Smooth muscle cell (in vitro differentiated cells): ENCODE measurements around the gene SCYL3. TPM values are rescaled to one million over a fixed set of nuclear protein-coding genes. Genes with fewer than 3 reads are reported as not detected.

Experiments
- DNase-seq: peaks from one replicate; lab custom pipeline; 2025; ENCODE audit not compliant: unreplicated experiment; lab: John Stamatoyannopoulos, UW
- H2AFZ ChIP-seq: fragments of 200-600 bp; sonication (generic); 2 replicates; pipeline ENCODE4 v1.6.0; 2016; ENCODE audit warnings: antibody characterized with exemption, low read depth, mild to moderate bottlenecking
- H3F3A ChIP-seq: fragments of 200-600 bp; sonication (generic); 2 replicates; pipeline ENCODE4 v1.6.0; 2017; ENCODE audit warnings: antibody characterized with exemption, low read depth
- H3K27ac ChIP-seq: fragments of 200-600 bp; sonication (generic); 2 replicates; pipeline ENCODE4 v1.5.1; 2016; ENCODE audit warnings: low read depth, mild to moderate bottlenecking
- H3K27me3 ChIP-seq: fragments of 200-600 bp; sonication (generic); 2 replicates; pipeline ENCODE4 v1.6.1; 2016; ENCODE audit warnings: low read depth, mild to moderate bottlenecking
- H3K36me3 ChIP-seq: fragments of 200-600 bp; sonication (generic); 2 replicates; pipeline ENCODE4 v1.5.1; 2016; ENCODE audit warnings: low read depth
- H3K4me1 ChIP-seq: fragments of 200-600 bp; sonication (generic); 2 replicates; pipeline ENCODE4 v1.5.1; 2016; ENCODE audit warnings: low read depth
- H3K4me2 ChIP-seq: fragments of 200-600 bp; sonication (generic); 2 replicates; pipeline ENCODE4 v1.6.0; 2016; ENCODE audit warnings: mild to moderate bottlenecking
- H3K4me3 ChIP-seq: fragments of 200-600 bp; sonication (generic); 2 replicates; pipeline ENCODE4 v1.5.1; 2016; ENCODE audit warnings: mild to moderate bottlenecking
- H3K79me2 ChIP-seq: fragments of 200-600 bp; sonication (generic); 2 replicates; pipeline ENCODE4 v1.6.0; 2016; ENCODE audit warnings: low read depth, mild to moderate bottlenecking
- H3K9ac ChIP-seq: fragments of 200-600 bp; sonication (generic); 2 replicates; pipeline ENCODE4 v1.6.0; 2016; ENCODE audit warnings: low read depth
- H3K9me3 ChIP-seq: fragments of 200-600 bp; sonication (generic); replicated peaks from 2 replicates; pipeline ENCODE4 v1.5.1; 2016; ENCODE audit warnings: low read depth
- H4K20me1 ChIP-seq: fragments of 200-600 bp; sonication (generic); 2 replicates; pipeline ENCODE4 v1.6.0; 2016; ENCODE audit warnings: low read depth
- CTCF ChIP-seq: fragments of 200-600 bp; sonication (generic); IDR thresholded peaks from 2 replicates; pipeline ENCODE4 v1.5.1; 2017; ENCODE audit warnings: borderline replicate concordance, mild to moderate bottlenecking, antibody characterized with exemption; ENCODE audit not compliant: insufficient read depth, poor library complexity, severe bottlenecking
- WGBS: methylation state at CpG from one replicate; pipeline ENCODE4 v1.1.7; 2016; ENCODE audit warnings: low lambda C conversion rate; 5-methylcytosine and 5-hydroxymethylcytosine counted together
- polyA plus RNA-seq: library from polyadenylated mRNA; unstranded; fragments of >200 nt; fragmentation: Nextera tagmentation; extraction: Ambion mirVana; gene quantifications from 2 replicates; pipeline ENCODE4 v1.2.1, GENCODE V29; 2016
- total RNA-seq: library from RNA; depleted of rRNA; stranded (reverse); fragments of >200 nt; gene quantifications from 2 replicates; pipeline ENCODE4 v1.2.3, GENCODE V29; 2014

The SCYL3 gene
- total and polyA plus RNA-seq, 2 experiments from 2014 or later, result 4.0 to 10.3 TPM

GRCh38 chr1:169884634-169885033, 9.1 kb downstream of the SCYL3 start:
- Histone ChIP-seq H3K4me3 (no peak overlapping the region), H4K20me1 (peaks cover 38% of the 10 kb centered on the region), H3K9me3 (no peaks in the 10 kb centered on the region), H3K4me2 (no peak overlapping the region), H3K79me2 (peaks cover 25% of the 10 kb centered on the region), H3K36me3 (no peaks in the 10 kb centered on the region), H3K4me1 (no peaks in the 10 kb centered on the region), H3F3A (peaks cover 3% of the 10 kb centered on the region), H3K9ac (no peak overlapping the region), H3K27ac (no peak overlapping the region), H2AFZ (no peak overlapping the region), H3K27me3 (no peaks in the 10 kb centered on the region)
- TF ChIP-seq CTCF, result no peak
- no peak for DNase-seq

- TF ChIP-seq CTCF, result no peak
- Histone ChIP-seq H3K4me1 (no peaks in the 10 kb centered on the region), H3K79me2 (peaks cover under 1% of the 10 kb centered on the region), H3F3A (peaks cover 3% of the 10 kb centered on the region), H3K36me3 (peaks cover 9% of the 10 kb centered on the region), H3K9me3 (no peaks in the 10 kb centered on the region), H3K4me2 (no peak overlapping the region), H2AFZ (no peak overlapping the region), H3K27me3 (no peaks in the 10 kb centered on the region), H3K9ac (no peak overlapping the region), H3K27ac (no peak overlapping the region), H4K20me1 (peaks cover 26% of the 10 kb centered on the region), H3K4me3 (no peak overlapping the region)
- WGBS, result 95% methylated on average over 17 of the region's 20 CpGs
- no peak for DNase-seq
Observed at GRCh38 chr1:169882039-169882511, 11.6 kb downstream of the SCYL3 start.

GRCh38 chr1:169879034-169879840, 14.5 kb downstream of the SCYL3 start:
- peaks cover 6% of the 10 kb centered on the region for H3F3A ChIP-seq
- no peak overlapping the region for H2AFZ ChIP-seq
- no peaks in the 10 kb centered on the region for H3K4me1 ChIP-seq
- no peaks in the 10 kb centered on the region for H3K27me3 ChIP-seq
- 69% methylated on average over 4 of the region's 4 CpGs for WGBS
- H3K4me2 ChIP-seq, result no peak overlapping the region
- no peaks in the 10 kb centered on the region for H3K9me3 ChIP-seq
- H4K20me1 ChIP-seq, result peaks cover 11% of the 10 kb centered on the region
- no peak overlapping the region for H3K4me3 ChIP-seq
- H3K27ac ChIP-seq, result peak overlapping the region; percentile 8
- no peaks in the 10 kb centered on the region for H3K79me2 ChIP-seq
- H3K36me3 ChIP-seq, result peaks cover 9% of the 10 kb centered on the region
- H3K9ac ChIP-seq, result no peak overlapping the region
- DNase-seq, result no peak
- no peak for TF ChIP-seq CTCF

GRCh38 chr1:169878498-169878897, 15.2 kb downstream of the SCYL3 start:
- Histone ChIP-seq H3K9ac (no peak overlapping the region), H3K27ac (no peak overlapping the region), H3K36me3 (peaks cover 9% of the 10 kb centered on the region), H2AFZ (no peak overlapping the region), H3K27me3 (no peaks in the 10 kb centered on the region), H3K4me1 (peaks cover 6% of the 10 kb centered on the region), H3K79me2 (no peaks in the 10 kb centered on the region), H4K20me1 (peaks cover 19% of the 10 kb centered on the region), H3K4me2 (no peak overlapping the region), H3K9me3 (no peaks in the 10 kb centered on the region), H3K4me3 (no peak overlapping the region), H3F3A (peaks cover 12% of the 10 kb centered on the region)
- 42% methylated on average over 4 of the region's 4 CpGs for WGBS
- no peak for DNase-seq
- TF ChIP-seq CTCF, result no peak
